GM12872 (cell line): ENCODE results near the gene PCSK5.

Experiments
- TF ChIP-seq, protein P1 (sequence below): IDR thresholded peaks from 3 replicates; pipeline ENCODE4 v1.5.1; 2011; ENCODE audit warnings: low read depth, mild to moderate bottlenecking, low read length, moderate library complexity; ENCODE audit not compliant: insufficient read depth

Gene PCSK5

DNA sequence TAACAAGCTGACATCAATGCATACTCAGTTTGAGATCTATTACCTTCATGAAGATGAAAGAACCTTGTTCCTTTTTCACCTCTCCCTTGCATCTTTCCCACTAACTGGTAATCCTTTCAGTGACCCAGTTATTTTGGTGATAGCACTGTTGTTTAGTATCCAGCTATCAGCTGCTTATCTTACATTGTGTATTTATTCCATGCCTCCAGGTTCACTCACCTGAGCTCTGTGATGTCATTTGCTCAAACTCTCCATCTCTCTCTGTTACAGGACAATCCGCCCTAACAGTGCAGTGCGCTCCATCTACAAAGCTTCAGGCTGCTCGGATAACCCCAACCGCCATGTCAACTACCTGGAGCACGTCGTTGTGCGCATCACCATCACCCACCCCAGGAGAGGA, 268.2 kb downstream of the PCSK5 start:
- TF ChIP-seq, protein P1, sequence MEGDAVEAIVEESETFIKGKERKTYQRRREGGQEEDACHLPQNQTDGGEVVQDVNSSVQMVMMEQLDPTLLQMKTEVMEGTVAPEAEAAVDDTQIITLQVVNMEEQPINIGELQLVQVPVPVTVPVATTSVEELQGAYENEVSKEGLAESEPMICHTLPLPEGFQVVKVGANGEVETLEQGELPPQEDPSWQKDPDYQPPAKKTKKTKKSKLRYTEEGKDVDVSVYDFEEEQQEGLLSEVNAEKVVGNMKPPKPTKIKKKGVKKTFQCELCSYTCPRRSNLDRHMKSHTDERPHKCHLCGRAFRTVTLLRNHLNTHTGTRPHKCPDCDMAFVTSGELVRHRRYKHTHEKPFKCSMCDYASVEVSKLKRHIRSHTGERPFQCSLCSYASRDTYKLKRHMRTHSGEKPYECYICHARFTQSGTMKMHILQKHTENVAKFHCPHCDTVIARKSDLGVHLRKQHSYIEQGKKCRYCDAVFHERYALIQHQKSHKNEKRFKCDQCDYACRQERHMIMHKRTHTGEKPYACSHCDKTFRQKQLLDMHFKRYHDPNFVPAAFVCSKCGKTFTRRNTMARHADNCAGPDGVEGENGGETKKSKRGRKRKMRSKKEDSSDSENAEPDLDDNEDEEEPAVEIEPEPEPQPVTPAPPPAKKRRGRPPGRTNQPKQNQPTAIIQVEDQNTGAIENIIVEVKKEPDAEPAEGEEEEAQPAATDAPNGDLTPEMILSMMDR = no peak

DNA sequence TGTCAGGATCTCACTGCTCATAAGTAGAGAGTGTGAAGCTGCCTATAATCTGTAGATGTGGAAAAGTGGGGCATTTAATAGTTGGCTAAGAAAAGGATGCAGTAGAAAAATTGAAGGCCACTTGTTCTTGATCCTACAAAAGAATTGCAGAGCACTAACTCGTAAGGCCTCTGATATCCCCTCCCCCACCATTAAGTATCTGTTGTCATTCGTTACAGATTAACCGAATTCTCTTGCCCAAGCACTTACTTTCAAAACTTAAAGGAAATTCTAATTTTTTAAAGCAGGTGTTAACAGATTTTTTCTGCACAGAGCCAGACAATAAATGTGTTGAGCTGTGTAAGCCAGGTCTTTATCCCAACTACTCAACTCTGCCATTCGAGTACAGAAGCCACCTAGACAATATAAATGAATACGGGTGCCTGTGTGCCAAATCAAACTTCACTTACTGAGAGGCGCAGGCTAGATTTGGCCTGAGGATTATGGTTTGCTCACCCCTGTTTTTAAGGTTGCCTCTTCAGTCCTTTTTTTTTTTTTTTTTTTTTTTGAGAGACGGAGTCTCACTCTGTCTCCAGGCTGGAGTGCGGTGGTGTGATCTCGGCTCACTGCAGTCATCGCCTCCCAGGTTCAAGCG, 268.9 kb downstream of the PCSK5 start:
- TF ChIP-seq, protein P1 = no peak

DNA sequence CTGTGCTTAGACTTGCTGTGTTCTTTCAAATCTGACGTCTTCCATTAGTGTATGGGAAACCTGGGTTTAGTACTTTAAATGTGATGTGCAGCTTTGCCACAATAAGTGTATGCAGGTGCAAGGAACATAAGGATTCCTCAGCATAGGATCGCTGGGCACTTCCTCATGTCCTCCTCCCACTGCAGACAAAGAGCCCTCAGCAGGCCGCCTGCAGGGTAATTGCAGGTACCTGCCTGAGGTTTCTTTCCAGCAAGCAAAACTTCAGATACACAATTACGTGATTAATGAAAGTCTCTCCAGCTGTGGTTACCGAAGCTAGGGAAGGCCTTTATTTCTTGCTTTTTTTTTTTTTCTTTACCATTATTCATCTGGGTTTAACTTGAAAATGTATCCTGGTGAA, 270.6 kb downstream of the PCSK5 start:
- TF ChIP-seq, protein P1 = no peak

DNA sequence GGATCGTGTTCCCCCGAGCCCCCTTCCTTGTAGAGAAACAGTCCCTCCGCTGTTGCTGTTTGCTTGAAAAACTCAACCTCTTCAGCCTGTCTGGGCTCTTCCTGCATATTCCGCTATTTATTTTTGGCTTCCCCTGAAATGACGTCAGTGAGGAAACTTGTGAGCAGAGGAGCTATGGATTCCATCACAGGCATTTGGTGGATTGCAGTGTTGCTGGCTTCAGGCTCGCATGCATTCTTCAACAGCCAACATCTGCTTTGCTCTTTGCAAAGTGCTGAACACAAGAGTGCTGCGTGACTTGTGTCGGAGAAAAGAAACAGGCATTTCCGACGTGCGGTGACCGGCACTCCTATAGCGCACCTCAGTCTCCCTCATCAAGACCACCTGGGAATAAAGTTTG, 271.1 kb downstream of the PCSK5 start:
- TF ChIP-seq, protein P1 = no peak

DNA sequence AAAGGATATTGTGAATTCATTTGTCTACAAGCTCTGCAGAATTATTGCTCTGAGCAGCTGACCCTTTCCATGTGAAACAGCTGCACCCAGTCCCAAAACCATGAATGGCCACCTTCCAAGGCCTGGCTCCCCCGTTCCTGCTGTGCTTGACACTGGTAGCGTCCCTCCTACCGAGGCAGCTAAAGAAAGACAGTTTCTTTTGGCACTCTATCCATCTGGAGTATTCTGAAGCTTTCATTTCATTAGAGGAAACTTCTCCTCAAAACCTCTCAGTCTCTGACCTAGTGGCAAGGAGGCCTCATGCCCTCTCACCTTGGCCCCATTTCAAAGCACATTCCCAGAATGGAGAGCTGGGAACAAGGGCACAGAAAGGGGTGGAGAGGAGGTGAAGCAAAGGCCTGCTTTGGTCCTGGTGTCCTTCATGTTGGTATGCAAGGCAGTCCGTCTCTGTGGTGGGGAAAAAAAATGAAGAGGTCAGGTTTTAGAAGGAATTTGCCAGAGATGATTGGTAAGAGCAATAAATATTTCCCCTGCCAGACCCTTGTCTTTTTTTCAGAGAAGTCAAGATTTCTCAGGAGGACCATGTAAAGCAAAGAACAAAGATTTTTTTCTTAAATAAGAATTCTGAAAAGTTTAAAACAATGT, 271.7 kb downstream of the PCSK5 start:
- TF ChIP-seq, protein P1 = no peak

DNA sequence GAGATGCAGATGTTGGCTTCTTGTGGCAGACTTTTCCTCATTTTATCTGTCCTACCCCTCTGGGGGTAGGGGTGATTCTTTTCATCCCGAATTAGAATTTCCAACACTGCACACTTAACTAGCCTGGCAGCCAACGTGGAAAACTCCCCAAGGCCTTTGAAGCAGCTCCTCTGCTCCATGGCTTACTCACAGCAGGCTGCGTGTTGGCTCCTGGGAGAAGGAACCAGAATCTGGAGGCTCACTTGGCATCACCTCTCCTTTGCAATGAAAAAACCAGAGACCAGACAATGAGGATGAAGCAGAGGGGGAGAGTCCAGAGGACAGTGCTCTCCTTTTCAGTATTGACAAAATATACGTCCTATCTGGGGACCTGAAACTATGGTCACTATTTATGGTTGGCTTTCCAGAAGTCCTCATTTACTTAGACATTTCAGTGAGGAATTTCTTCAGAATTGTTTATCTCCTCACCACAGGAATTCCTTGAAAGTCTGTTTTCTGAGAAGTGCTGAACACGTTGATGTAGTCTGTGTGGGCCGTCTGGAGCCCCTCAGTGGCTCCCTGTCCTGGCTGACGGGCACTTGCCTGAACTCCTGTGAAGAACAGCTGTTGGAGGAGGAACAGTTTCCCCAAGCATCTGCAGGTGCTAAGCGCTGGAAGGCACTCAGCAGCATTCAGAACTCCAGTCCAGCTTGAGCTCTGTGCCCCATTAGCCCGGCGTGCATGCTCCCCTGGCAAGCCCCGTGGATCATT, 272.5 kb downstream of the PCSK5 start:
- TF ChIP-seq, protein P1 = no peak

DNA sequence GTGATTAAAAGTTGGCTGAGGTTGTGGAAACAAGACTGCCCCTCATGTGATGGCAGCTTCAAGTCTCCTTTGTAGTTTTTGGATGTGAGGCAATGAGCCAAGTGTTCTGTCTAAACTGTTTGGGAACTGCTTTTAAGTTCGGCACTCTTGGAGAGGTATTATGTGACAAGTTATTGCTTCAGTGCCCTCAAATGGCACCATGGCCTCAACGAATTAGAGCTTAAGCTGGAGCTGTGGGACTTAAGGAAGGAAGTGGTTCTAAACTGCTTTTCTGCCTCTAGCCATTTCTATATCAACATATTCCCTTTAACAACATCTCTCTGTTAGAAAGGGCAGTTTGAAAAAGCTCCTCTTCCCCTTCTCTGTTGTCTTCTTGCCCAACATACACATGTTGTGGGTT, 276.1 kb downstream of the PCSK5 start:
- TF ChIP-seq, protein P1 = no peak
